Tibial nerve (tissue), 4 donors: ENCODE data around the gene ETF1. TPM values are rescaled to one million over a fixed set of nuclear protein-coding genes. Genes with fewer than 3 reads are reported as not detected.
A peak's percentile ranks its signal among the peaks of the same experiment; 100 is the strongest.

Experiments used
- DNase-seq, 2 donors: peaks; one replicate each; pipeline ENCODE4 v3.0.0-alpha.2; 2019; ENCODE audit warnings: low spot score in 2 of 2
- H3K27ac ChIP-seq, 4 donors: fragments of 200-600 bp; sonication (generic) in 3 of 4; one replicate each; pipeline ENCODE4 v1.5.1; 2017 to 2019; ENCODE audit warnings: mild to moderate bottlenecking in 1 of 4
- H3K27me3 ChIP-seq, 2 donors: fragments of 200-600 bp; sonication (generic) in 1 of 2; one replicate each; pipeline versions ENCODE4 v1.5.1 to v1.6.0; 2017 to 2019
- H3K36me3 ChIP-seq, 3 donors: fragments of 200-600 bp; sonication (generic); one replicate each; pipeline ENCODE4 v1.5.1; 2018 to 2019
- H3K4me1 ChIP-seq, 4 donors: fragments of 200-600 bp; sonication (generic) in 3 of 4; one replicate each; pipeline ENCODE4 v1.5.1; 2017 to 2019
- H3K4me3 ChIP-seq, 4 donors: fragments of 200-600 bp; sonication (generic) in 3 of 4; one replicate each; pipeline ENCODE4 v1.5.1; 2017 to 2019; ENCODE audit warnings: mild to moderate bottlenecking in 1 of 4, moderate library complexity in 1 of 4
- H3K9me3 ChIP-seq, 4 donors: fragments of 200-600 bp; sonication (generic) in 3 of 4; one replicate each; pipeline ENCODE4 v1.5.1; 2017 to 2019
- EP300 ChIP-seq, 2 donors: sonication (generic); formaldehyde crosslinking; IDR thresholded peaks; one replicate each; pipeline ENCODE4 v1.6.1; 2017; ENCODE audit warnings: antibody characterized with exemption in 2 of 2, mild to moderate bottlenecking in 1 of 2
- POLR2A ChIP-seq, 2 donors: fragments of 450-650 bp; IDR thresholded peaks; one replicate each; pipeline ENCODE4 v1.6.1; 2017; ENCODE audit warnings: antibody characterized with exemption in 2 of 2, mild to moderate bottlenecking in 2 of 2, moderate library complexity in 2 of 2
- WGBS, 2 donors: methylation state at CpG; one replicate each; pipeline ENCODE4 v1.1.5; 2018; 5-methylcytosine and 5-hydroxymethylcytosine counted together
- total RNA-seq, 4 donors: library from RNA; depleted of rRNA; stranded (reverse); fragments of >200 nt; gene quantifications; one replicate each; pipeline ENCODE4 v1.1.0, GENCODE V29; 2016
- TF ChIP-seq, protein P1 (sequence below), 5 experiments: fragments of 200-600 bp in 3 of 5; fragments of 450-650 bp in 2 of 5; sonication (generic) in 3 of 5; IDR thresholded peaks; one replicate each; pipeline ENCODE4 v1.5.1; 2016 to 2019; ENCODE audit warnings: antibody characterized with exemption in 5 of 5, mild to moderate bottlenecking in 3 of 5, moderate library complexity in 2 of 5

Gene ETF1
- total RNA-seq: 10 to 100 TPM; 48.4 to 80.1 (median 58.6) TPM

DNA sequence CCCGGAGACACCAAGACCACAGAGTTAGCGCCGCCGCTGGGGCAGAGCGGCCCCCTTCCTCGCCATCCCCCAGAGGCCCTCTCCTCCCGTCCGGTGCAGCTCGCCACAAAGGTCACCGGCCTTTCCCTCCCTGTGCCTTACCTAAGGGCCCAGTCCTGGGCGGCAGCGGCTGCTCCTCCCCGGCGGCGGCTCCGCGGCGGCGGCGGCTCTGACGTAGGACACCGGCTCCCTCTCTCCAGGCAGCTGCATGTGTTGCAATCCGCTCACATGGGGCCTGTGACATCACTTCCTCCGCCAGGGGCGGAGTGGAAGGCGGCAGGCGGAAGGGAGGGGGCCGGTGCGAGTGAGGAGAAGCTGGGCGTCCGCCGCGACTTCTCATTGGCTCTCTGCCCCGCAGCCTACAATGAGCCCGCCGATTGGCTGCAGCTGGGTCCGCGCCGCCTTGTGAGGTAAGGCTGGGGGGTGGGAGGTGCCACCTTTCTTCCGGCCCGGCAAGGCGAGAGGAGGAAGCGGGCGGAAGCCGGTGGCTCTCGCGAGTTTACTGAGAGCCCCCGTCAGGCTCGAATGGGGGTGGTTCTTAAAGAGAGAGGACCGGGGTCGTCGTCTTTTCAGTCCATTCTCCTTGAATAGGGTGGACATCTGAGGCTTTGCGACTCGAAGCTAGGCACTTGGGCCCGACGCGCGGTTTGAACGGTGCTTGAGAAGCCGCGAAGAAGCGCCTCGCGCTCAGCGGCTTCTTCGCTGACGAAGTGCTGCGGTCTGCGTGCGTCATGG, at the start of gene ETF1:
Gene ETF1 (minus strand): TSS at position 281 of the 774 bp plus-strand sequence. CDS start 318 bp downstream, outside the sequence.
- Histone ChIP-seq H3K27ac (peak within 1 kb of the TSS; percentile 96 to 100 (median 98)), H3K36me3 (no peaks in the 10 kb centered on the region), H3K9me3 (no peaks in the 10 kb centered on the region), H3K4me1 (peaks cover 0 to 77% (median 38%) of the 10 kb centered on the region in 4 donors), H3K27me3 (no peaks in the 10 kb centered on the region), H3K4me3 (peak within 1 kb of the TSS; percentile 76 to 99 (median 82))
- 0% methylated on average over 26 to 63 of the region's 70 CpGs for WGBS, 2 donors
- TF ChIP-seq, protein P1, sequence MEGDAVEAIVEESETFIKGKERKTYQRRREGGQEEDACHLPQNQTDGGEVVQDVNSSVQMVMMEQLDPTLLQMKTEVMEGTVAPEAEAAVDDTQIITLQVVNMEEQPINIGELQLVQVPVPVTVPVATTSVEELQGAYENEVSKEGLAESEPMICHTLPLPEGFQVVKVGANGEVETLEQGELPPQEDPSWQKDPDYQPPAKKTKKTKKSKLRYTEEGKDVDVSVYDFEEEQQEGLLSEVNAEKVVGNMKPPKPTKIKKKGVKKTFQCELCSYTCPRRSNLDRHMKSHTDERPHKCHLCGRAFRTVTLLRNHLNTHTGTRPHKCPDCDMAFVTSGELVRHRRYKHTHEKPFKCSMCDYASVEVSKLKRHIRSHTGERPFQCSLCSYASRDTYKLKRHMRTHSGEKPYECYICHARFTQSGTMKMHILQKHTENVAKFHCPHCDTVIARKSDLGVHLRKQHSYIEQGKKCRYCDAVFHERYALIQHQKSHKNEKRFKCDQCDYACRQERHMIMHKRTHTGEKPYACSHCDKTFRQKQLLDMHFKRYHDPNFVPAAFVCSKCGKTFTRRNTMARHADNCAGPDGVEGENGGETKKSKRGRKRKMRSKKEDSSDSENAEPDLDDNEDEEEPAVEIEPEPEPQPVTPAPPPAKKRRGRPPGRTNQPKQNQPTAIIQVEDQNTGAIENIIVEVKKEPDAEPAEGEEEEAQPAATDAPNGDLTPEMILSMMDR (IDR thresholded peaks at IDR 0.05): peak in 2 of 5 experiments; percentile 52 to 56
- TF ChIP-seq POLR2A (IDR thresholded peaks at IDR 0.05) (peak; percentile 99), EP300 (IDR thresholded peaks at IDR 0.05) (peak; percentile 98 to 100)
- peak; percentile 100 for DNase-seq

DNA sequence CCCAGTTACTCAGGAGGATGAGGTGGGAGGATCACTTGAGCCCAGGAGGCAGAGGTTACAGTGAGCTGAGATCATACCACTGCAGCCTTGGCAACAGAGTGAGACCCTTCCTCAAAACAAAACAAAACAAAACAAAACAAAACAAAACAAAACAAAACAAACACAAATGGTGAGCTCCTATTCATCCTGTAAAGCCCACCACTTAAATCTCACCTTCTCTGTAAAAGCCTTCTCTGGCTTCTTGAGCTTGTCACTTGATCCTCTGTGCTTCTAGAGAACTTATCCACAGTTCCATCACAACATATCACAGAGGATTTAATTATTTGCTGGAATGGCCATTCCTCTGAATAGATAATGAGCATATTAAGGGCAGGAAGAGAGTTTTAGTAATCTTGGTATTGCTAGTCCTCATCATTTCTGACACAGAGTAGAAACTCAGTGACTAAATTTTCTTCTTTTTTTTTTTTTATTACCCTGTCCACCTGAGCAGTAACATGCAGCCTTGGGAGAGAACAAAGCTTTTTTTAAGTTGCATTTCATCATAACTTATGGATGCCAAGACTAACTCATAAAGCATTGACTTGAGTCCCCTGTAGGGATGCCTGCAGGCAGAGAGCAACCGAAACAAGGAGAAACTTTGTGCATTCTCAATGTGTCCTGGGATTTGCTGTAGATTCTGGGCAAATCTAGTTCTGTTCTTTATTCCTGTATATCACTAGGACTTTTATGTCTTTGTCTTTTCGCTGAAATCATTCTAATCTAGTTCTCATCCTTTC, 45.2 kb upstream of the ETF1 start:
- no peak for DNase-seq
- TF ChIP-seq EP300 (IDR thresholded peaks at IDR 0.05) (no peak), POLR2A (IDR thresholded peaks at IDR 0.05) (no peak)
- TF ChIP-seq, protein P1 (IDR thresholded peaks at IDR 0.05): no peak
- Histone ChIP-seq H3K36me3 (no peaks in the 10 kb centered on the region), H3K4me1 (no peaks in the 10 kb centered on the region), H3K9me3 (no peaks in the 10 kb centered on the region), H3K4me3 (no peak overlapping the region), H3K27me3 (no peaks in the 10 kb centered on the region), H3K27ac (no peak overlapping the region)
- WGBS, 2 donors: 56 to 64% methylated on average over 2 of the region's 2 CpGs

GRCh38 chr5:138585157-138585556, 42.1 kb upstream of the ETF1 start:
- DNase-seq: no peak
- TF ChIP-seq POLR2A (IDR thresholded peaks at IDR 0.05) (no peak), EP300 (IDR thresholded peaks at IDR 0.05) (no peak)
- TF ChIP-seq, protein P1 (IDR thresholded peaks at IDR 0.05): no peak
- Histone ChIP-seq H3K4me3 (no peak overlapping the region), H3K27me3 (no peaks in the 10 kb centered on the region), H3K4me1 (no peaks in the 10 kb centered on the region), H3K27ac (no peak overlapping the region), H3K36me3 (no peaks in the 10 kb centered on the region), H3K9me3 (no peaks in the 10 kb centered on the region)

GRCh38 chr5:138583984-138584637, 41.1 kb upstream of the ETF1 start:
- H3K4me1 ChIP-seq: peaks cover 0 to 6% (median 1%) of the 10 kb centered on the region in 4 donors
- H3K4me3 ChIP-seq: no peak overlapping the region
- no peak overlapping the region for H3K27ac ChIP-seq
- H3K27me3 ChIP-seq: no peaks in the 10 kb centered on the region
- WGBS, 2 donors: 83 to 85% methylated on average over 8 of the region's 8 CpGs
- H3K9me3 ChIP-seq: no peaks in the 10 kb centered on the region
- no peaks in the 10 kb centered on the region for H3K36me3 ChIP-seq
- DNase-seq: no peak
- TF ChIP-seq, protein P1 (IDR thresholded peaks at IDR 0.05): no peak
- TF ChIP-seq POLR2A (IDR thresholded peaks at IDR 0.05) (no peak), EP300 (IDR thresholded peaks at IDR 0.05) (no peak)
